Activated naive CD4-positive, alpha-beta T cell treated with anti-CD3 and anti-CD28 coated beads, Interleukin-2, amount 50 U/mL, for 24 hours (primary cell): ENCODE data around the gene FARP1.
"Not testable (repeated sequence)": the region's sequence is repeated elsewhere in the genome, so short reads cannot be mapped to it uniquely, and the experiment has no call there.

Source experiments
- H3K27ac Mint-ChIP-seq: one replicate; pipeline ENCODE4 v1.8.0; 2021; ENCODE audit warnings: mild to moderate bottlenecking, mixed read lengths
- H3K27me3 Mint-ChIP-seq: one replicate; pipeline ENCODE4 v1.8.0; 2021; ENCODE audit warnings: mixed read lengths
- H3K36me3 Mint-ChIP-seq: one replicate; pipeline ENCODE4 v1.8.0; 2021; ENCODE audit warnings: mixed read lengths
- H3K4me1 Mint-ChIP-seq: one replicate; pipeline ENCODE4 v1.8.0; 2021; ENCODE audit warnings: mixed read lengths
- H3K4me3 Mint-ChIP-seq: one replicate; pipeline ENCODE4 v1.8.0; 2021; ENCODE audit warnings: mild to moderate bottlenecking, mixed read lengths
- H3K9me3 Mint-ChIP-seq: one replicate; pipeline ENCODE4 v1.8.0; 2021; ENCODE audit warnings: mixed read lengths

FARP1 gene

GRCh38 chr13:98220271-98220791 is 77.4 kb downstream of the FARP1 start:
- Mint-ChIP-seq H3K27me3 (peaks cover 5% of the 10 kb centered on the region), H3K4me1 (no peaks in the 10 kb centered on the region), H3K36me3 (no peaks in the 10 kb centered on the region), H3K4me3 (no peak overlapping the region), H3K27ac (no peak overlapping the region), H3K9me3 (no peaks in the 10 kb centered on the region)

DNA sequence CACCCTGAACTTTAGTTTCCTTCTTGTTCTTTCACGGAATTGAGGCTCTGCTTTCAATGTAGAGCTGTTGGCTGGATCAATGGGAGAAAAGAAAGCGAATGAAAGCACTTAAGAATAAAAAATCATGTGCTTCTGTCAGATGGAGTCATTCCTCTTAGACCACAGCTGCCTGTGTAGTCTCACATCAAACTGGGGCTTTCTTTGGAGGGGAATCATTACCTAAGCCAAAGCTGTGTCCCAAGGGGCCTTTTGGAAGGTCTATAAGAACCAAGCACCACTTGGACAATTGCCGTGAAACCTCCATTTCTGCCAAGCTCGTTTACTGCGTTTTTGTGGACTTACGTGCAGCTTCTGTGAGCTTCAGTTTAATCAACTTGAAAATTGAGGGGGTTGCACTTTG is 78.3 kb downstream of the FARP1 start:
- Mint-ChIP-seq H3K36me3 (no peaks in the 10 kb centered on the region), H3K4me3 (no peak overlapping the region), H3K9me3 (no peaks in the 10 kb centered on the region)

GRCh38 chr13:98222081-98222554 is 79.2 kb downstream of the FARP1 start:
- no peaks in the 10 kb centered on the region for H3K9me3 Mint-ChIP-seq

More for the DNA sequence above, 78.3 kb downstream of the FARP1 start:
- H3K27me3 Mint-ChIP-seq: peaks cover 5% of the 10 kb centered on the region
- no peak overlapping the region for H3K27ac Mint-ChIP-seq
- H3K4me1 Mint-ChIP-seq: no peaks in the 10 kb centered on the region

GRCh38 chr13:98222816-98223215 is 79.9 kb downstream of the FARP1 start:
- Mint-ChIP-seq H3K9me3 (no peaks in the 10 kb centered on the region), H3K27me3 (peaks cover 4% of the 10 kb centered on the region), H3K4me3 (no peak overlapping the region), H3K27ac (no peak overlapping the region), H3K4me1 (no peaks in the 10 kb centered on the region), H3K36me3 (no peaks in the 10 kb centered on the region)

More at GRCh38 chr13:98222081-98222554, 79.2 kb downstream of the FARP1 start:
- no peaks in the 10 kb centered on the region for H3K36me3 Mint-ChIP-seq
- H3K27me3 Mint-ChIP-seq: peaks cover 4% of the 10 kb centered on the region
- no peak overlapping the region for H3K4me3 Mint-ChIP-seq
- H3K27ac Mint-ChIP-seq: no peak overlapping the region
- H3K4me1 Mint-ChIP-seq: no peaks in the 10 kb centered on the region

- Mint-ChIP-seq H3K36me3 (no peaks in the 10 kb centered on the region), H3K27ac (no peak overlapping the region), H3K27me3 (peaks cover 4% of the 10 kb centered on the region), H3K4me3 (no peak overlapping the region), H3K9me3 (no peaks in the 10 kb centered on the region), H3K4me1 (no peaks in the 10 kb centered on the region)
Measured at GRCh38 chr13:98223741-98224140, 80.8 kb downstream of the FARP1 start.

DNA sequence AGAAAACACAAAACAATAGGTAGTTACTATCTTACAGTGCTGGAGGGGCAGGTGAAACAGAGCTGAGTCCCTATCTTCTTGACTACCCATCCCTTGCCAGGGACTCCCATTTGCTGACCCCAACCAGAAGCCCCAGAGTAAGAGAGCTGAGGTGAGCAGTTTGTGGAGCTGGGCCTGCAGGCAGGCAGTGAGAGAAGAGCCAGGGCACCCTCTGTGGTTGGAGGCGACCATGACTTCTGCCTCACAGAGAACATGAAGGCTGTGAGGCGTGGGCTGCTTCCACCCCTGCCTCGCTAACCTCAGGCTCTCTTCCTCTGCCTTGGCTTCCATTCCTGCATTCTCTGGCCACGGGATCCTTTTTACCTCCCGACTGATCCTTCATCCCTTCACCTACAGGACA is 81.7 kb downstream of the FARP1 start:
- H3K27me3 Mint-ChIP-seq: peaks cover 4% of the 10 kb centered on the region
- H3K9me3 Mint-ChIP-seq: no peaks in the 10 kb centered on the region
- H3K27ac Mint-ChIP-seq: no peak overlapping the region
- no peaks in the 10 kb centered on the region for H3K4me1 Mint-ChIP-seq
- no peak overlapping the region for H3K4me3 Mint-ChIP-seq
- H3K36me3 Mint-ChIP-seq: no peaks in the 10 kb centered on the region

GRCh38 chr13:98225036-98225940 is 82.4 kb downstream of the FARP1 start:
- H3K9me3 Mint-ChIP-seq: no peaks in the 10 kb centered on the region
- H3K4me1 Mint-ChIP-seq: no peaks in the 10 kb centered on the region
- no peak overlapping the region for H3K4me3 Mint-ChIP-seq
- H3K27ac Mint-ChIP-seq: no peak overlapping the region
- no peaks in the 10 kb centered on the region for H3K36me3 Mint-ChIP-seq
- peaks cover 4% of the 10 kb centered on the region for H3K27me3 Mint-ChIP-seq

DNA sequence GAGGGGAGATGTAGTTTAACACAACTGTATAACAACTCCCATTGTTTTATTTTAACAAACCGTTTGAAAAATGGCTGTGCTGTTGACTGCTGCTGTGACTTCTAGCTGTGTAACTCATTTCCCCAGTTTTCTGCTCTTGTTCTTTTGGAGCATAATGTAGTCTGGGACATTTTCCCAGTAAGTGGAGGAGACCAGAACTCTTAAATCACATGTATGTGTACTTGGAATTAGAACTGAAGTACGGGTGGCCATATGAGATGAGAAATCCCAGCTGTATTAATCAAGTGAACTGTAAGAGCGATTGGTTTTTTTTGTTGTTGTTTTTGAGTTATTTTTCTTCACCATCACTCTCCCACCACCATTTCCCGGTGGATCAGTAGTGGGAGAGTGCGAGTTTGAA is 83.6 kb downstream of the FARP1 start:
- Mint-ChIP-seq H3K27ac (no peak overlapping the region), H3K4me1 (no peaks in the 10 kb centered on the region), H3K36me3 (no peaks in the 10 kb centered on the region), H3K9me3 (no peaks in the 10 kb centered on the region), H3K27me3 (peaks cover 5% of the 10 kb centered on the region), H3K4me3 (no peak overlapping the region)

- Mint-ChIP-seq H3K9me3 (no peaks in the 10 kb centered on the region), H3K27me3 (peaks cover 2% of the 10 kb centered on the region), H3K4me3 (no peak overlapping the region), H3K36me3 (no peaks in the 10 kb centered on the region), H3K27ac (no peak overlapping the region), H3K4me1 (no peaks in the 10 kb centered on the region)
Measured at GRCh38 chr13:98228661-98229341, 85.9 kb downstream of the FARP1 start.

- H3K4me3 Mint-ChIP-seq, H3K9me3 Mint-ChIP-seq, H3K27ac Mint-ChIP-seq: not testable (repeated sequence)
Measured at GRCh38 chr13:98230762-98231161, 87.9 kb downstream of the FARP1 start.

DNA sequence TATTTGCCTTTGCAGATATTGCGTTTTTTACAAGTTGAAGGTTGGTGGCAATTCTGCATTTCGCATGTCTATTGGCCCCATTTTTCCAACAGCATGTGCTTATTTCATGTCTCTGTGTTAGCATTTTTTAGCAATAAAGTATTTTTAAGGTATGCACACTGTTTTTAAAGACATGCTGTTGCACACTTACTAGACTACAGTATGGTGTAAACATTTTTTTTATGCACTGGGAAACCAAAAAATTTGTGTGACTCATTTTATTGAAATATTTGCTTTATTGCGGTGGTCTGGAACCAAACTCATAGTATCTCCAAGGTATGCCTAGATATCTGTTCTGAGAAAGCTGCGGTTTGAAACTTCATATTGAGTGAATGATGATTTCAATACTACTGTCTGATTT is 89.6 kb downstream of the FARP1 start:
- no peaks in the 10 kb centered on the region for H3K9me3 Mint-ChIP-seq
- no peaks in the 10 kb centered on the region for H3K4me1 Mint-ChIP-seq
- peaks cover 3% of the 10 kb centered on the region for H3K27me3 Mint-ChIP-seq
- H3K36me3 Mint-ChIP-seq: no peaks in the 10 kb centered on the region
- no peak overlapping the region for H3K27ac Mint-ChIP-seq
- H3K4me3 Mint-ChIP-seq: no peak overlapping the region

More at GRCh38 chr13:98230762-98231161, 87.9 kb downstream of the FARP1 start:
- H3K36me3 Mint-ChIP-seq, H3K27me3 Mint-ChIP-seq, H3K4me1 Mint-ChIP-seq: not testable (repeated sequence)

GRCh38 chr13:98233127-98233526 is 90.2 kb downstream of the FARP1 start:
- H3K36me3 Mint-ChIP-seq: no peaks in the 10 kb centered on the region
- no peaks in the 10 kb centered on the region for H3K9me3 Mint-ChIP-seq
- H3K27me3 Mint-ChIP-seq: peaks cover 3% of the 10 kb centered on the region
- H3K4me1 Mint-ChIP-seq: no peaks in the 10 kb centered on the region
- no peak overlapping the region for H3K4me3 Mint-ChIP-seq
- no peak overlapping the region for H3K27ac Mint-ChIP-seq

DNA sequence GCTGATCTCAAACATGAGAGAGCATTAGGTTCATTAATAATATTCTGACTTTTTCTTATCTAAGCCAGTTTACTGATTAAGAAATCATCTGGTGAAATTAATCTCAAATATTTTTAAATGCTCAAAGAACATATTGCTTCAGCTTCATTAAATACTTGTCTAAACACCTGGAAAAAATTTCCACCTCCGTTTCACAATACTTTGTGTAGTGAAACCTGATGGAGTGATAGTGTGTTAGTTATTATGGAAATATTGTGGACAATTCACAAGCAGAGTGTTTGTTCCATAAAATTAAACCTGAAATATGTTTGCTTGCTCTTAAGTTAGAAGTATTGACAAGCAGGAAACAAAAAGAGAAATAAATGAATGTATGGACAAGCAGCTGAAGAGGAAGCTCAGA is 91.5 kb downstream of the FARP1 start:
- Mint-ChIP-seq H3K36me3 (no peaks in the 10 kb centered on the region), H3K27me3 (peaks cover 3% of the 10 kb centered on the region), H3K27ac (no peak overlapping the region), H3K4me1 (no peaks in the 10 kb centered on the region), H3K4me3 (no peak overlapping the region), H3K9me3 (no peaks in the 10 kb centered on the region)

DNA sequence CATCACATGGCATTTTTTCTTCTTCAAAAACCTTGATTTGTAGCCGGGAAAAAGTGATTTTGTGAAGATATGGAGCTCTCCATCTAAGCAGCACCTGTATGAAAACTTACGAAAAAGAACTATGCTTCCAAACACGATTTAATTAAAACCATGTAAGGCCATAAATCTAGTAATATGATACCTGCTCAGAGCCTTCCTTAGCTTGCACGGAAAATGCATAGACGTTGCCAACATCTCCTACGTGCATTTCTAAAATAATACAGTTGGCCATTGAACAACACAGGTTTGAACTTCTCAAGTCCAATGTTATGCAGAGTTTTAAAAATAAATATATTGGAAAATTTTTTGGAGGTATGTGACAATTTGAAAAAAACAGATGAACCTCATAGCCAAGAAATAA is 93.3 kb downstream of the FARP1 start:
- Mint-ChIP-seq H3K36me3 (no peaks in the 10 kb centered on the region), H3K27ac (no peak overlapping the region), H3K27me3 (peaks cover 2% of the 10 kb centered on the region), H3K4me1 (no peaks in the 10 kb centered on the region), H3K4me3 (no peak overlapping the region), H3K9me3 (no peaks in the 10 kb centered on the region)

DNA sequence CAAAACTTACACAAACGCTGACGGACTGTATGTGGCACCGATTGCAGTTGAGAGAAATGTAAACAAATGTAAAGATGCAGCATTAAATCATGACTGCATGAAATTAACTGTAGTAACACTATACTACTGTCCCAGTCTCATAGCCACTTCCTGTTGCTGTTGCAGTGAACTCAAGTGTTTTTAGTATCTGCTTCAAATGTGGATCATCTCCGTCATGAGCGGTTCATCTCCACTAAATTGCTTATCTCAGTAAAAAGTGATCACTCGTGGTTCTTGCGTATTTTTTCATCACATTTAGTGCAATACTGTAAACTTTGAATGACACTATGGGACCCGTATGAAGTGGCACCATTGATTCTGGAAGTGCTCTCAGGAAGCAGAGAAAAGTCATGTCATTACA is 94.4 kb downstream of the FARP1 start:
- H3K36me3 Mint-ChIP-seq: no peaks in the 10 kb centered on the region
- H3K27ac Mint-ChIP-seq: no peak overlapping the region
- no peaks in the 10 kb centered on the region for H3K9me3 Mint-ChIP-seq
- no peaks in the 10 kb centered on the region for H3K4me1 Mint-ChIP-seq
- no peak overlapping the region for H3K4me3 Mint-ChIP-seq
- peaks cover 2% of the 10 kb centered on the region for H3K27me3 Mint-ChIP-seq
